HepG2 (cell line): ENCODE results near the gene ACTN4. TPM values are rescaled to one million over a fixed set of nuclear protein-coding genes. Genes with fewer than 3 reads are reported as not detected.

Source experiments
- ARID5B ChIP-seq: IDR thresholded peaks from 2 replicates; pipeline ENCODE4 v1.4.0; 2020; ENCODE audit warnings: mild to moderate bottlenecking, missing genetic modification reagents
- ATF3 ChIP-seq: sonication (generic); formaldehyde crosslinking; IDR thresholded peaks from 2 replicates; pipeline ENCODE4 v1.4.0; 2020; ENCODE audit warnings: missing genetic modification reagents
- CREB1 ChIP-seq, 2 experiments: fragments of 450-650 bp in 1 of 2; IDR thresholded peaks; 2 replicates each; pipeline ENCODE4 v1.6.1; 2016 to 2017; ENCODE audit warnings: control low read depth in 1 of 2, mild to moderate bottlenecking in 1 of 2, missing compliant biosample characterization in 1 of 2, missing genetic modification characterization in 1 of 2
- ERF ChIP-seq: IDR thresholded peaks from 2 replicates; pipeline ENCODE4 v1.6.1; 2018; ENCODE audit warnings: missing biosample characterization, missing genetic modification reagents
- JUNB ChIP-seq: sonication (generic); formaldehyde crosslinking; IDR thresholded peaks from 2 replicates; pipeline ENCODE4 v1.8.0; 2022; ENCODE audit warnings: missing genetic modification reagents, mild to moderate bottlenecking, borderline replicate concordance
- KAT8 ChIP-seq: IDR thresholded peaks from 2 replicates; pipeline ENCODE4 v1.6.1; 2016; ENCODE audit warnings: missing genetic modification reagents, missing compliant biosample characterization
- MEIS1 ChIP-seq: sonication (generic); formaldehyde crosslinking; IDR thresholded peaks from 2 replicates; pipeline ENCODE4 v1.9.0; 2021; ENCODE audit warnings: mild to moderate bottlenecking, missing genetic modification reagents, moderate library complexity, borderline replicate concordance
- NCOR1 ChIP-seq: fragments of 200-600 bp; sonication (generic); IDR thresholded peaks from 2 replicates; pipeline ENCODE4 v1.7.0; 2017; ENCODE audit warnings: antibody characterized with exemption, low read length, borderline replicate concordance
- REXO4 ChIP-seq: sonication (generic); formaldehyde crosslinking; IDR thresholded peaks from 2 replicates; pipeline ENCODE4 v1.8.0; 2022; ENCODE audit warnings: missing genetic modification reagents, mild to moderate bottlenecking, borderline replicate concordance
- SMC3 ChIP-seq: IDR thresholded peaks from 2 replicates; pipeline ENCODE4 v1.6.1; 2011; ENCODE audit warnings: low read length, improper control_type of control experiment
- ZNF160 ChIP-seq: sonication (generic); formaldehyde crosslinking; IDR thresholded peaks from 2 replicates; pipeline ENCODE4 v1.8.0; 2022; ENCODE audit warnings: mild to moderate bottlenecking, inconsistent platforms, missing genetic modification reagents
- ZNF761 ChIP-seq: sonication (generic); formaldehyde crosslinking; conservative IDR thresholded peaks from 2 replicates; pipeline ENCODE4 v1.4.0; 2020; ENCODE audit warnings: mild to moderate bottlenecking, missing genetic modification reagents
- ZNF839 ChIP-seq: sonication (generic); formaldehyde crosslinking; IDR thresholded peaks from 2 replicates; pipeline ENCODE4 v1.4.0; 2020; ENCODE audit warnings: missing genetic modification reagents, mild to moderate bottlenecking, borderline replicate concordance
- polyA plus RNA-seq, 8 experiments: library from polyadenylated mRNA; depleted of rRNA in 3 of 8; stranded (reverse) in 7 of 8; unstranded in 1 of 8; fragments of >200 nt; fragmentation: Illumina TruSeq in 4 of 8; extraction: Trizol in 4 of 8; gene quantifications; 2 replicates each; pipeline versions ENCODE4 v1.2.1 to v1.2.3, GENCODE V29; 2011 to 2016; ENCODE audit warnings: low read depth in 4 of 8, missing spikeins in 1 of 8, mixed read lengths in 1 of 8; ENCODE audit not compliant: insufficient read depth in 1 of 8
- total RNA-seq, 5 experiments: library from RNA; depleted of rRNA; stranded (reverse); fragments of >200 nt; fragmentation: Illumina TruSeq; extraction: Trizol; gene quantifications; 2 replicates each; pipeline ENCODE4 v1.2.3, GENCODE V29; 2016; ENCODE audit warnings: low read depth in 1 of 5
- TF ChIP-seq, protein P1 (sequence below): sonication (generic); formaldehyde crosslinking; IDR thresholded peaks from 2 replicates; pipeline ENCODE4 v1.4.0; 2020; ENCODE audit warnings: missing genetic modification reagents, borderline replicate concordance
- TF ChIP-seq, protein P2 (sequence below): sonication (generic); formaldehyde crosslinking; conservative IDR thresholded peaks from 2 replicates; pipeline ENCODE4 v1.4.0; 2020; ENCODE audit warnings: missing genetic modification reagents
- TF ChIP-seq, protein P3 (sequence below): sonication (generic); formaldehyde crosslinking; IDR thresholded peaks from 2 replicates; pipeline ENCODE4 v1.8.0; 2022; ENCODE audit warnings: mild to moderate bottlenecking, missing genetic modification reagents, borderline replicate concordance
- TF ChIP-seq, protein P4 (sequence below): IDR thresholded peaks from 2 replicates; pipeline ENCODE4 v1.6.1; 2016; ENCODE audit warnings: low read depth

ACTN4 gene
- total and polyA plus RNA-seq, 2 of the 13 experiments (the other 11 are each of a cell fraction or from before 2014, with no cell fraction given): 171 to 192 TPM

- TF ChIP-seq ZNF839: no peak
- no peak for TF ChIP-seq REXO4
- TF ChIP-seq, protein P1, sequence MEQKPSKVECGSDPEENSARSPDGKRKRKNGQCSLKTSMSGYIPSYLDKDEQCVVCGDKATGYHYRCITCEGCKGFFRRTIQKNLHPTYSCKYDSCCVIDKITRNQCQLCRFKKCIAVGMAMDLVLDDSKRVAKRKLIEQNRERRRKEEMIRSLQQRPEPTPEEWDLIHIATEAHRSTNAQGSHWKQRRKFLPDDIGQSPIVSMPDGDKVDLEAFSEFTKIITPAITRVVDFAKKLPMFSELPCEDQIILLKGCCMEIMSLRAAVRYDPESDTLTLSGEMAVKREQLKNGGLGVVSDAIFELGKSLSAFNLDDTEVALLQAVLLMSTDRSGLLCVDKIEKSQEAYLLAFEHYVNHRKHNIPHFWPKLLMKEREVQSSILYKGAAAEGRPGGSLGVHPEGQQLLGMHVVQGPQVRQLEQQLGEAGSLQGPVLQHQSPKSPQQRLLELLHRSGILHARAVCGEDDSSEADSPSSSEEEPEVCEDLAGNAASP: peak; percentile 55; the same call in 1 of the 2 replicates
- TF ChIP-seq ATF3 (CRISPR knock-in tag): peak; percentile 90
- peak; percentile 66; the same call in 1 of the 2 replicates for TF ChIP-seq JUNB
- TF ChIP-seq ZNF160 (CRISPR knock-in tag): no peak
- peak; percentile 28; the same call in 1 of the 2 replicates for TF ChIP-seq CREB1 (IDR thresholded peaks at IDR 0.05)
- peak; percentile 37; the same call in 1 of the 2 replicates for TF ChIP-seq CREB1 (CRISPR knock-in tag; IDR thresholded peaks at IDR 0.05)
- TF ChIP-seq, protein P2, sequence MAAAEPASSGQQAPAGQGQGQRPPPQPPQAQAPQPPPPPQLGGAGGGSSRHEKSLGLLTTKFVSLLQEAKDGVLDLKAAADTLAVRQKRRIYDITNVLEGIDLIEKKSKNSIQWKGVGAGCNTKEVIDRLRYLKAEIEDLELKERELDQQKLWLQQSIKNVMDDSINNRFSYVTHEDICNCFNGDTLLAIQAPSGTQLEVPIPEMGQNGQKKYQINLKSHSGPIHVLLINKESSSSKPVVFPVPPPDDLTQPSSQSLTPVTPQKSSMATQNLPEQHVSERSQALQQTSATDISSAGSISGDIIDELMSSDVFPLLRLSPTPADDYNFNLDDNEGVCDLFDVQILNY (CRISPR knock-in tag): no peak
- peak; percentile 20; the same call in 1 of the 2 replicates for TF ChIP-seq NCOR1
- TF ChIP-seq, protein P3, sequence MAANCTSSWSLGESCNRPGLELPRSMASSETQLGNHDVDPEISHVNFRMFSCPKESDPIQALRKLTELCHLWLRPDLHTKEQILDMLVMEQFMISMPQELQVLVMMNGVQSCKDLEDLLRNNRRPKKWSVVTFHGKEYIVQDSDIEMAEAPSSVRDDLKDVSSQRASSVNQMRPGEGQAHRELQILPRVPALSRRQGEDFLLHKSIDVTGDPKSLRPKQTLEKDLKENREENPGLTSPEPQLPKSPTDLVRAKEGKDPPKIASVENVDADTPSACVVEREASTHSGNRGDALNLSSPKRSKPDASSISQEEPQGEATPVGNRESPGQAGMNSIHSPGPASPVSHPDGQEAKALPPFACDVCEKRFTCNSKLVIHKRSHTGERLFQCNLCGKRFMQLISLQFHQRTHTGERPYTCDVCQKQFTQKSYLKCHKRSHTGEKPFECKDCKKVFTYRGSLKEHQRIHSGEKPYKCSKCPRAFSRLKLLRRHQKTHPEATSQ (CRISPR knock-in tag): no peak
- TF ChIP-seq SMC3: 0 out of 2 replicates have a peak, but pooled peaks have one; percentile 4
- 0 out of 2 replicates have a peak, but pooled peaks have one; percentile 35 for TF ChIP-seq ERF (CRISPR knock-in tag)
- peak; percentile 52; the same call in 1 of the 2 replicates for TF ChIP-seq MEIS1
- no peak for TF ChIP-seq ZNF761 (CRISPR knock-in tag)
- TF ChIP-seq, protein P4, sequence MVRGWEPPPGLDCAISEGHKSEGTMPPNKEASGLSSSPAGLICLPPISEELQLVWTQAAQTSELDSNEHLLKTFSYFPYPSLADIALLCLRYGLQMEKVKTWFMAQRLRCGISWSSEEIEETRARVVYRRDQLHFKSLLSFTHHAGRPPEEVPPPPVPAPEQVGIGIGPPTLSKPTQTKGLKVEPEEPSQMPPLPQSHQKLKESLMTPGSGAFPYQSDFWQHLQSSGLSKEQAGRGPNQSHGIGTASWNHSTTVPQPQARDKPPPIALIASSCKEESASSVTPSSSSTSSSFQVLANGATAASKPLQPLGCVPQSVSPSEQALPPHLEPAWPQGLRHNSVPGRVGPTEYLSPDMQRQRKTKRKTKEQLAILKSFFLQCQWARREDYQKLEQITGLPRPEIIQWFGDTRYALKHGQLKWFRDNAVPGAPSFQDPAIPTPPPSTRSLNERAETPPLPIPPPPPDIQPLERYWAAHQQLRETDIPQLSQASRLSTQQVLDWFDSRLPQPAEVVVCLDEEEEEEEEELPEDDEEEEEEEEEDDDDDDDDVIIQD (CRISPR knock-in tag): no peak
- TF ChIP-seq KAT8 (CRISPR knock-in tag): peak; percentile 43; the same call in 1 of the 2 replicates
- TF ChIP-seq ARID5B (CRISPR knock-in tag): peak; percentile 83
Measured at GRCh38 chr19:38683393-38684077, 36.1 kb downstream of the ACTN4 start (continued).
